Effector CD4-positive, alpha-beta T cell (primary cell): Measurements from ENCODE around the gene KIF27.
"Not testable (repeated sequence)": the region's sequence is repeated elsewhere in the genome, so short reads cannot be mapped to it uniquely, and the experiment has no call there.

Experiments
- DNase-seq: peaks from one replicate; pipeline ENCODE4 v3.0.0-alpha.2; 2020
- total RNA-seq: gene quantifications from one replicate; lab custom pipeline; 2026; lab: John Stamatoyannopoulos, UW

The KIF27 gene
- total RNA-seq, result 9.8 reads per million, percentile 31 among the genes with 10 or more reads in this experiment

- peak; percentile 90 for DNase-seq
These were observed at the start of gene KIF27 for GRCh38 chr9:83920927-83921707. KIF27 (minus strand) TSS chr9:83921432; CDS start chr9:83915591, 5,841 bp downstream.

DNA sequence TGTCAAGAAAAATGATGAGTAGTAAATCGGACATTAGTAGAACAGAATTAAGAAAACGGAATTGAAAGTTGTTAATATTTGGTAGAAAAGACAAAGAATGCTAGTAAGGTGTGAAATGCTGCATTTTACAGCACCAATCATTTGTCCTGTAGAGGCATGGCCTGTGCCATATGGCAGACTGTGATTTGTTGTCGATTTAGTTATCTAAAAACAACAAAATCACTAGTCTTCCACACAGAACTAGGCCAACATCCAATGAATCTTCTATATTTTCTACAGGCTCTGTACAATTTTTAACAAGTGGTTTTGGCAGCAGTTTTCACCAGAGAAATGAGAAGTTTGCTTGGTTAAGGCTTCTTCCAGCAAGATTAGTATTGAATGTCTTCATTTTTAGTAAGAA lies 48.4 kb upstream of the KIF27 start:
- no peak for DNase-seq

DNA sequence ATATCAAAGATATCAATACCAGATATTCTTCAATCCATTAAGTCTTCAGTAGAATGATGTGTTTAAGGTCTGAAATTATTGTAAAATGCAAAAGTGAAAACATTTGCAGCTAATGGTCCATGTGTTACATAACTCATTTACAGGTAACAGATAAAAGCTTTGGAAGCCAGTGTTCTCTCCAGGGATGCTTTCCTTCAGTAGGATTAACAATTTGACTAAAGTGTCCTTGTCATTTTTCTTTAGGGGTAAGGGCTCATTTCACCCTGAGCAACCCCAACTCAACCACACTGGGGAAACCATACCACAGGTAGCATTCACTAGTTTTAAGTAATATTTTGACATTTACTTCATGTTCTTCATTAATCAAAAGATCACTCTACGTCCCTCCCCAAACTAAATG lies 45.8 kb upstream of the KIF27 start:
- DNase-seq, result no peak

- DNase-seq, result no peak
These were observed 45.0 kb upstream of the KIF27 start for GRCh38 chr9:83966209-83966582.

GRCh38 chr9:83965350-83966208 lies 44.3 kb upstream of the KIF27 start:
- no peak for DNase-seq

- no peak for DNase-seq
These were observed 43.7 kb upstream of the KIF27 start for GRCh38 chr9:83964973-83965349.

DNA sequence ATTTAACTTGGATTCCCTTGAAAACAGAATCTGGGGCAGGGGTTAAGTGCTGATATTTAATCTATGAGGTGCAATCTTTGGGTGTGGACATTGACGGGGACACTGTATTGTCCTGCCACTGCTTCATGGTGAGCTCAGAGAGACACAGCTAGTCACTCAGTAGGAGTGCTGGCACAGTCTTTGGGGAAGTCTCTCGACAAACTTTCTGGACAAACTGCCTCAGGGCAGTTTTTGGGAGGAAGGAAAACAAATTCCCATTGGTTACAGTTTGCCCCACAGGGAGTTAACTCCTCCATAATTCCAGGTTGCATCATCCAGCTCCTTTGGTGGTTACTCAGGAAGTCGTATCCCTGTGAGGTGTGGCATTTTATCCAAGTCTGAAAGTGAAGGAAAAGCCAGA lies 40.9 kb upstream of the KIF27 start:
- DNase-seq, result no peak

DNA sequence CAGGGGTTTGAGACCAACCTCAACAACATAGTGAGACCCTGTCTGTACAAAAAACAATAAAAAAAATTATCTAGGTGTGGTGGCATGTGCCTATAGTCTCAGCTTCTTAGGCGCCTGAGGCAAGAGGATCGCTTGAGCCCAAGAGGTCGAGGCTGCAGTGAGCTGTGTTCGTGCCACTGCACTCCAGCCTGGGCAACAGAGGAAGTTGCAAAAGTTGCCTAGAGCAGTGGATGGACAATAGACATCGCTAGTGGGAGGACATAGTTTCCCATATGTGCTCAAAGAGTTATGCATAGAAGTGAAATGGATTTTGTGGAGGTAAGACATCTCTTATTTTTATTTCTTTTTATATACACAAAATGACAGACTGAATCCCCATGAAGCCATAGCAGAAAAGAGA lies 39.8 kb upstream of the KIF27 start:
- DNase-seq, result no peak

GRCh38 chr9:83959061-83959460 lies 37.8 kb upstream of the KIF27 start:
- no peak for DNase-seq

DNA sequence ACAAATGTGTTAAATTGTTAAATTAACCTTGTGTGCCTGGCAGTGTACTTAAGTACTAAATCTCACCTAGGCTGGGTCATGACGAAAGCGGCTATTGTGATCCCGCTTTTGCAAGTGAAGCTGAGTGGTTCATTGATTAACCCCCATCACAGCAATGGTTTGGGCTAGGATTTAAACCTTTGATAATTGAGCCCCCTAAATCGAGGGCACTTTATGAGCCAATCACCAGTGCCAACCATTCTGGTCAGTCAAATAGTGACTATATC lies 35.9 kb upstream of the KIF27 start:
- DNase-seq, result no peak

DNA sequence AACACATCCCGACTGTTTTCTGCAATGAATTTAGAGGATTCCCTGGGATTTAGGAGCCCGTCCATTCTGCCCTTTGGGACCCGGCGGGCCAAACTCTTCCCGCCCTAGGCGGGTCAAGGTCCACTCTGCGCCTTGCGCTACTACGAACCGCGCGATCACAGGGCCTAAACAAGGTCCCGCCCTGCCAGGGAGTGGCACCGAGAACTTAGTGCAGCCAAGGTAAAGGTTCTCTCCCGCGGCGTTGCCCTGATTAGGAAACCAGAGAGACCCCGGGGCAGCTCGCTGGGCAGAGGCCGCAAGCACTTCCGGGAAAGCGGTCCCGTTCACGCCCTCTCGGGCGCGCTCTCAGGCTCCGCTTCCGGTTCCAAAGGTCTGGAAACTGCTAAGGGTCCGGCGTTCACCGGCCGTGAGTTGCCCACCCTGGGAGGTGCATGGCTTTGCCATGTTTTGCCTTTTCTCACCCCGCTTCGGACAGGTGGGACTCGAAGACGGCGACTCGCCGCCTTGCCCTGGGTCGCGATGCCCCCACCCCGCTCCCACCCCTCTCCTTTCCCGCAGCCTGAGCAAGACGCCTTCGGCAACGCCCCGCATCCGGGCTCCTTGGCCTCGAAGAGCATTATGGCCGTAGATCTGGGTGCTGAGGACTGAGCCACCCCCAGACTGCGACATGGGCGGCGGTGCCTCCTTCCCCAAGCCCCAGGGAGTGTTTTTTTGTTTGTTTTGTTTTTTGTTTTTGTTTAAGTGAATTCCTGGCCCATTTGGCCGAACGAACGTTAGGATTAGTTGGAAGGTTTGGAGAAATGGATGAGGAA lies 35.4 kb upstream of the KIF27 start:
- peak; percentile 58 for DNase-seq

GRCh38 chr9:83956086-83956435 lies 34.8 kb upstream of the KIF27 start:
- DNase-seq, result no peak

DNA sequence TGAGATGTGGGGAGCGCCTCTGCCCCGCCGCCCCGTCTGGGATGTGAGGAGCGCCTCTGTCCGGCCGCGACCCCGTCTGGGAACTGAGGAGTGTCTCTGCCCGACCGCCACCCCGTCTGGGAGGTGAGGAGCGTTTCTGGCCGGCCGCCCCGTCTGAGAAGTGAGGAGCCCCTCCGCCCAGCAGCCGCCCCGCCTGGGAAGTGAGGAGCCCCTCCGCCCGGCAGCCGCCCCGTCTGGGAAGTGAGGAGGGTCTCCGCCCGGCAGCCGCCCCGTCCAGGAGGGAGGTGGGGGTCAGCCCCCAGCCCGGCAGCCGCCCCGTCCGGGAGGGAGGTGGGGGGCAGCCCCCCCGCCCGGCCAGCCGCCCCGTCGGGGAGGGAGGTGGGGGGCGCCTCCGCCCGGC lies 26.9 kb upstream of the KIF27 start:
- DNase-seq, result not testable (repeated sequence)

DNA sequence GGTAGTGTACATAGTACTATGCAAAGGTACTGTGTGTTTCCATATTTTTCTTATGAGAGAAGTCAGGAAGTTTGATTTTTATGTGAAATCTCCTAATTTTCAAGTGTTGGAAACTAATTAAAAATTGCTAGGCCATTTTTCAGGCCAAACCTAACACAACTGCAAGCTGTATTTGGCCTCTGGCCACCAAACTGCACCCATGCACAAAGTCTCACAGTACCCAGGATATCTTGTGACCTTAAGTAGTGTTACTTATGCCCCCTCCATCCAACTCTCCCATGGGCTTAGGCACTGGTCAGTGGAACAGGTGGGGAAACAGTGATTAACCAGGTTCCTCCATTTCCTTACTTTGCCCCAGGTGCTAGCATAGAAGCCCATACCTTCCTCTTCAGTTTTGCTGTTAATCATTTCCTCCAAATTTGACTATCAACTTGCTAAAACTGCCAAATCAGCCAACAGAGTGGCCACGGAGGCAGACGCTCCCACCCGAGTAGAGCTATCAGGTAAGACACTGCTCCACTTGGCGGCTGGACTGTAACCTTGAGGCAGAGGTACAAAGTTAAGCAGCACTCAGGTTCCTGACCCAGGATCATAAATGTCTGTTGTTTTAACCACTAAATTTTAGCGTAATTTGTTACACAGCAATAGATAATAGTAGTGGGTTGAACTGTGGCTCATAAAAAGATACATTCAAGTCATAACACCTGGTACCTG lies 19.5 kb upstream of the KIF27 start:
- no peak for DNase-seq

- peak; percentile 20 for DNase-seq
These were observed 16.7 kb upstream of the KIF27 start for GRCh38 chr9:83937861-83938455.

GRCh38 chr9:83936523-83936922 lies 15.3 kb upstream of the KIF27 start:
- no peak for DNase-seq

DNA sequence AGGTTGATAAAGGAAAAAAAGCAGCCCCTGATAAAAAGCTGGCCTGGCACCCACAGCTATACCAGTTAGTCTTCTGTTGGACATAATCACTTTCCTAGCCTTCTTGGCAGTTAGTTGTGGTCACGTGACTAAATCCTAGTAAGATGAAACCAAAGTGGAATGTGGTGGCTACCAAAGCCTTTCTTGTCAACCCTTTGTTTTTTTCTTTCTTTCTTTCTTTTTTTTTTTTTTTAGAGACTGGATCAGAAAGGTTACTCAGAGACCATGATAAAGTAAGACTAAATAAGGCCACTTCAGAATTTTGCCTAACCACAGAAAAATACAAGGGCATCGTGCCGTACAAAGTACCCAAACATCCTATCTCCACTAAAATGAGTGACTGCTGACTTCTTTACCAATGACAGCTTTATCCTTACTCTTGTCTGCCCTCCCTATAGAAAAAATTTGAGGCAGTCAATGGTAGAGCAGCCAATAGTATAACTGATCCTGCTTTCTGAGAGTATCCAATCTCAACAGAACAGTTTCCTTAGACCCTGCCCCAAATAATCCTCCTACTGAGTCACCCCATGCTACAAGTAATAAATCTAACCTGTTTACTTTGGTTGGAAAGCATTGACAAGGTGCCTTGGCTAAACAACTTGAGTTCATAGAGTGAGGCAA lies 14.2 kb upstream of the KIF27 start:
- DNase-seq, result no peak

DNA sequence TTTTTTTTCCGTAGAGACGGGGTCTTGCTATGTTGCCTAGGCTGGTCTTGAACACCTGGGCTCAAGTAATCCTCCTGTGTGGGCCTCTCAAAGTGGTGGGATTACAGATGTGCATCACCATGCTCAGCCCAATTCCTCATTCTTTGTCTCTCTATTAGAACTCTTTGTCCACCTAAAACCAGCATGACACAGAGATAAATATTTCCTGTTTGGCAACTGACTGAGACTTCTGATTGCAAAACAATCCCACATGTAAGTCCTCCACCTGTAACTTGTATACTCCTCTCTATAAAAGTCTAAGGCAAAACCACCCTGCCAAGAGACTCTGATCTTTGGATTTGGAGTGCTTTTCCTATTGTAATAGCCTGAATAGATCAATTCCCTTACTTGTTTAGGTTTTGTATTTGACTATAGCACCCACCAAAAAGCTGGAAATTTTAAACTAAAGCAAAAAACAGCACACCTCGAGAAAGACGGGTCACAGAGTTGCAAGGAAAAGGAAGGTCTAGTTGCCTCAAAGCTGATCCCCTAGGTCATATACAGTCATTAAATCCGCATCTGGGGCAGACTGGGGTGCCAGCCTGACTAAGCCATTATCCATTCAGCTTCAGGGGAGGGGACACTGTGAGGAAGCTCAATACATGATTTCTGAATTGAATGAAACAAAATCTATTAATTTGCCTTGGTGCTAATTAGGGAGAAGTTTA lies 13.5 kb upstream of the KIF27 start:
- no peak for DNase-seq

DNA sequence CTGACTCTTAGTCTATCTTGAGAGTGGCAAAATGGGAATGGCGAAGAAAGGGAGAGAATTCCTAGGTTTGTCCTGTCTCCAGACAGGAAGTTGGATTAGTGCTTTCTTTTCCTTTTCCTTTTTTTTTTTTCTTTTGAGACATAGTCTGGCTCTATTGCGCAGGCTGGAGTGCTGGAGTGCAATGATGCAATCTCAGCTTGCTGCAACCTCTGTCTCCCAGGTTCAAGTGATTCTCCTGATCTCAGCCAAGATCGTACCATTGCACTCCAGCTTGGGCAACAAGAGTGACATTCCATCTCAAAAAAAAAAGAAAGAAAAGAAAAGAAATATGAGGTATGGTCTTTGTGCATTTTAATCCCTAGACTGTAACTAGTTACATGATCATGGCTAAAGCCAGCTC lies 12.6 kb upstream of the KIF27 start:
- no peak for DNase-seq

DNA sequence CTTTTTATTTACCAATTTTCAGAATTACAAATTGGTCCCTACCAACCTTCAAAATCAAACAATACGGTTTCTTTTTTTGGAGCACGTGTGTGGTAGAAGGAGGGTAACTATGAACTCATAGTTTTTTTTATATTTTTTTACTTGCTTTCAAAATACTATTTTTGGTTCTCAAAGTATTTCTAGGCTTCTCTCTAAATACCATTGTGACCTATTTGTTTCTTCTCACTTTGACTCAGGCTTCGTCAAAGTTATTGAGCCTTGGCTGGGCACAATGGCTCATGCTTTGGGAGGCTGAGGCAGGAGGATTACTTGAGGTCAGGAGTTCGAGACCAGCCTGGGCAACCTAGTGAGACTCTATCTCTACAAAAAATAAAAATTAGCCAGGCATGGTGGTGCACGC lies 11.6 kb upstream of the KIF27 start:
- DNase-seq, result no peak

DNA sequence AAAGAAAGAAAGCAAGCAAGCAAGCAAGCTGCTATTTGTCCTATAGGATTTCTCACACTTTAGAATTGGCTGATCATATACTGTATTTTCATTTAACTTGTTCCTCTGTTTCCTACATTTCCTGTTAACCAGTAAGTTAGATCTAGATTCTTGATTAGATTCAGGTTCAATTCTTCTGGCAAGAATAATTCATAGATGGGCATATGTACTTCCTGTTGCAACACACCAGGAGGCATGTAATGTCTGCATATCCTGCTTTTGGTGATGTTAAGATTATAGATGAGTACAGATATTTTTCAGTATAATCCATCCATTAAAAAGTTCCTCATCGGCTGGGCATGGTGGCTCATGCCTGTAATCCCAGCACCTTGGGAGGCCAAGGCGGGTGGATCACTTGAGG lies 10.8 kb upstream of the KIF27 start:
- no peak for DNase-seq
